OCI-LY7 (cell line): ENCODE measurements around the gene TNS3.

ENCODE experiments used
- CTCF ChIP-seq: fragments of 200-600 bp; sonication (generic); conservative IDR thresholded peaks from 2 replicates; pipeline ENCODE4 v1.5.1; 2014; ENCODE audit warnings: mild to moderate bottlenecking, antibody characterized with exemption, low read length, moderate library complexity, mixed read lengths
- EZH2phosphoT487 ChIP-seq: fragments of 200-600 bp; sonication (generic); IDR thresholded peaks from 2 replicates; pipeline ENCODE4 v1.6.1; 2018; ENCODE audit warnings: low read depth, borderline replicate concordance, mild to moderate bottlenecking, mixed run types, antibody characterized with exemption, low read length, moderate library complexity, mixed read lengths

DNA sequence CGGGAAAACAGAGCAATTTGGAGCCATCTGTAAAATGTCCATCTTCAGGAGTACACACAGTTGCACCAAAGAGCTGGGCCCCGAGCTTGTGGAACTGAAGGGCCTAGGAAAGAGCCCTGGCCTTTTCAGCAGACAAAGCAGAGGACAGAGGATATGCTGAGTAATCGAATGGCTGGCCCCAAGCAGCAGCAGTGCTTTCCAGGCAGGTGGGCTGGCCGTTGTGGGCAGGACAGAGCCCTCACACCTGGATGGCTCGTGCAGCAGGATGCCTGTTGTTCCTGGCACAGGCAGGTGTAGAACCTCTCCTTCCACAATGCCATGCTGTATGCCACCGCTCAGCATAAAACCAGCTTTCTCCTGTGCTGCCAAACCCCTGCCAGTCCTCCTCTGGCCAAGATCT, 32.5 kb upstream of the TNS3 start:
- TF ChIP-seq CTCF (no peak), EZH2phosphoT487 (no peak)
